Progenitor cell of endocrine pancreas (in vitro differentiated cells): Measurements from ENCODE around the gene CASKIN1. TPM values are rescaled to one million over a fixed set of nuclear protein-coding genes. Genes with fewer than 3 reads are reported as not detected.

ENCODE experiments used
- DNase-seq: peaks from one replicate; pipeline ENCODE4 v3.0.0; 2021; ENCODE audit warnings: low spot score; ENCODE audit not compliant: unreplicated experiment
- H3K27ac Mint-ChIP-seq: 2 replicates; pipeline ENCODE4 v1.8.0; 2021; ENCODE audit warnings: mild to moderate bottlenecking, moderate library complexity, mixed read lengths
- H3K27me3 Mint-ChIP-seq: 2 replicates; pipeline ENCODE4 v1.8.0; 2021; ENCODE audit warnings: mixed read lengths
- H3K36me3 Mint-ChIP-seq: 2 replicates; pipeline ENCODE4 v1.8.0; 2022; ENCODE audit warnings: mixed read lengths; ENCODE audit not compliant: insufficient read depth
- H3K4me1 Mint-ChIP-seq: 2 replicates; pipeline ENCODE4 v1.8.0; 2021; ENCODE audit warnings: low read depth, mixed read lengths
- H3K4me3 Mint-ChIP-seq: 2 replicates; pipeline ENCODE4 v1.8.0; 2021; ENCODE audit warnings: low read depth, mild to moderate bottlenecking, moderate library complexity, mixed read lengths
- H3K9me3 Mint-ChIP-seq: 2 replicates; pipeline ENCODE4 v1.8.0; 2021; ENCODE audit warnings: low read depth, mixed read lengths
- total RNA-seq: library from RNA; stranded (reverse); gene quantifications from 2 replicates; pipeline ENCODE4 v1.2.1, GENCODE V29; 2021
- TF ChIP-seq, protein P1 (sequence below): fragments of 200-600 bp; sonication (generic); IDR thresholded peaks from one replicate; pipeline ENCODE4 v1.5.0; 2021; ENCODE audit warnings: antibody characterized with exemption, mild to moderate bottlenecking; ENCODE audit not compliant: unreplicated experiment

The CASKIN1 gene
- total RNA-seq, 1 donor from 2014 or later: 13.1 TPM

DNA sequence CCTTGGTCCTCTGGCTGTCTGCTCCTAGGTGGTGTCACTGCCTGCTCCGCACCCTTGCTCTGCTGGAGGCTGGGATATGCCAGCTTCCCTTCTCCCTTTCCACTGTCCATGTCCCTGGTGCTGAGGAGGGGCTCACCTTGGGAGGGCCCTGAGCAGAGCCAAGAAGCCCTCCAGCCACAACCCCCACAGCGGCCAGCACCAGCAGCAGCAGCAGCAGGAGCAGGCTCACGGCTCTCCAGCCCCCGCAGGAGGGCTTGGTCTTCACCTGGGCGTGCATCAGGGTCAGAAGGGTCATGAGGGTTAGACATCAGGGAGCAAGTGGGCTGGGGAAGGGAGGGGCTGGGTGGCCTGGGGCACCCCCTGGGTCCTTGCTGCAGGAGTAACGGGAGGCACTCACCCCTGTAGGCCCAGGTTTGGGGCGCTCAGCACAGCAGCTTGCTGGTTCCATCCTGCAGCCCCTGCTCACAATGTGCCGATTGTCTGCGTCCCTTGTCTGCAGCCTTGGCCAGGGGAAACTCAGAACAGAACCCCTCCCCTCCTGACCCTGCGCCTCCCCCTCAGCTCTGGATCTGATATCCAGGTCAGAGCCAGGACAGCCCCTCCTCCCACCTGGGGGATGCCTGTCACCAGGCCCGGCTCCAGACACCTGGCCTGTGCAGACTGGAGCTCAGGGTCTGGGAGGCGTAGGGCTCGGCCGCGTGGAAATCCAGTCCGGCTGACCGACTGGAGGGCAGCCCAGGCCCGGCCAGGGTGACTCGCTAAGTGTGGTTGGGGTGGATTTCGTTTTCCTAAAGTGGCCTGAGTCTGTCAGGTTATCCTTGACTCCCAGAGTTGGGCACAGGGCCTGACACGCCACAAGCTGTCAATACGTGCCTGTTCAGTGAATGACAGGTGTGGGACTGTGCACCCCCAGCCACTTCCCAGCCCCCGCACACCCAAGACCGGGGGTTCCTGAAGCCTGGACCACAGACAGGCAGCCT, 14.3 kb upstream of the CASKIN1 start, which contains the start of gene BRICD5:
Gene BRICD5, minus strand, starts transcription at position 478 of the 980 bp plus-strand sequence. Its CDS starts 30 bp downstream, at position 448.
- Mint-ChIP-seq H3K9me3 (no peaks in the 10 kb centered on the region), H3K27me3 (no peaks in the 10 kb centered on the region), H3K4me1 (peaks cover 17% of the 10 kb centered on the region), H3K36me3 (peaks cover 4% of the 10 kb centered on the region), H3K27ac (no peak within 1 kb of the TSS), H3K4me3 (no peak within 1 kb of the TSS)
- TF ChIP-seq, protein P1, sequence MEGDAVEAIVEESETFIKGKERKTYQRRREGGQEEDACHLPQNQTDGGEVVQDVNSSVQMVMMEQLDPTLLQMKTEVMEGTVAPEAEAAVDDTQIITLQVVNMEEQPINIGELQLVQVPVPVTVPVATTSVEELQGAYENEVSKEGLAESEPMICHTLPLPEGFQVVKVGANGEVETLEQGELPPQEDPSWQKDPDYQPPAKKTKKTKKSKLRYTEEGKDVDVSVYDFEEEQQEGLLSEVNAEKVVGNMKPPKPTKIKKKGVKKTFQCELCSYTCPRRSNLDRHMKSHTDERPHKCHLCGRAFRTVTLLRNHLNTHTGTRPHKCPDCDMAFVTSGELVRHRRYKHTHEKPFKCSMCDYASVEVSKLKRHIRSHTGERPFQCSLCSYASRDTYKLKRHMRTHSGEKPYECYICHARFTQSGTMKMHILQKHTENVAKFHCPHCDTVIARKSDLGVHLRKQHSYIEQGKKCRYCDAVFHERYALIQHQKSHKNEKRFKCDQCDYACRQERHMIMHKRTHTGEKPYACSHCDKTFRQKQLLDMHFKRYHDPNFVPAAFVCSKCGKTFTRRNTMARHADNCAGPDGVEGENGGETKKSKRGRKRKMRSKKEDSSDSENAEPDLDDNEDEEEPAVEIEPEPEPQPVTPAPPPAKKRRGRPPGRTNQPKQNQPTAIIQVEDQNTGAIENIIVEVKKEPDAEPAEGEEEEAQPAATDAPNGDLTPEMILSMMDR: no peak
- no peak for DNase-seq

DNA sequence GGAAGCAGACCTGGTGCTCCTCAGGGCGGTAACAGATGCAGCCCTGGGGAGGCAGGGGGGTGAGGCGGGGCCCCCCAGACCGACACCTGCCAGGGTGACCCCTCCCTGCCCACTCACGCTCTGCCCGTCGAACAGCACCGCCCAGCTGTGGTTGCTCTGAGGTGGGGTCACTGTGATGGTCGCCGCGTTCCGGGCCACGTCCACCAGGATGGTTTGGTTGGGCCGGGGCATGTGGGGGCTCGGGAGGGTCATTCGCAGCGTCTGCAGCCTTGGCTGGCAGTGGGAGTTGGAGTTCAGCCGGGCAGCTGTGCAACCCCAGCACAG, 13.6 kb upstream of the CASKIN1 start:
- H3K4me3 Mint-ChIP-seq: no peak overlapping the region
- no peak overlapping the region for H3K27ac Mint-ChIP-seq
- no peaks in the 10 kb centered on the region for H3K9me3 Mint-ChIP-seq
- no peaks in the 10 kb centered on the region for H3K27me3 Mint-ChIP-seq
- peaks cover 4% of the 10 kb centered on the region for H3K36me3 Mint-ChIP-seq
- no peak for DNase-seq
- TF ChIP-seq, protein P1: no peak
- peaks cover 17% of the 10 kb centered on the region for H3K4me1 Mint-ChIP-seq

DNA sequence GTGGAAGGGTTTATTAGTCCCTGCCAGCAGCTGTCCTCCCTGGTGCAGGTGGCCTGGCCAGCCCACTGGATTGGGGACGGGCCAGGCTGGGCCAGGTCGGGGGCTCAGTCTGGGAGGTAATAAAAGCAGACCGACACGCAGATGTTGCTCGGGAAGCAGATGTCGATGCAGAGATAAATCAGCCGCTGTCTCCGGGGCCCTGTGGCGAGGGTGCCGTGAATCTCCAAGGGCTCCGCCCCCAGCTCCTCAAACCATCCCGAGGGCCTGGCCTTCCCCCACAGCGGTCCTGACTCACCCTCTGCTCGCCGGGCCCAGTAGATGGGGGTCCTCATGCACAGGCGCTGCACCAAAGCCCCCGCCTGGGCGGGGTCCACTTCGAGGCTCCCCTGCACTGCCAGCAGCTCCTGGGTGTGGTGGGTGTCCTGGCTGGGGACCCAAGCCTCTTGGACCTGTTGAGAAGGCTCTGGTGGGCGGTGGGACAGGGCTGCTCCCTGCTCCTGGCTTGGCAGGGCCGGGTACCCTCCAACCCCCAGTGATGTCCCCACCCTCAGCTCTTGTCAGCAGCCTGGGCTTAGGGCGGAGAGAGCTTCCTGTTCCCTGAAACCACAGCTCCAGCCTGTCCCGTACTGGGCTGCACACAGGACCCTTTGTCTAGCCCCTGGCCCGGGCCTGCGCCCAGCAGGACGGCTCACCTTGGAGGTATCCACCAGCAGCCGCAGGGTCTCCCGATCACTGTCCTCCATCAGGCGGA, 13.0 kb upstream of the CASKIN1 start:
- Mint-ChIP-seq H3K4me3 (no peak overlapping the region), H3K36me3 (peaks cover 4% of the 10 kb centered on the region), H3K9me3 (no peaks in the 10 kb centered on the region), H3K27me3 (no peaks in the 10 kb centered on the region), H3K27ac (no peak overlapping the region), H3K4me1 (peaks cover 20% of the 10 kb centered on the region)
- DNase-seq: no peak
- TF ChIP-seq, protein P1: no peak

DNA sequence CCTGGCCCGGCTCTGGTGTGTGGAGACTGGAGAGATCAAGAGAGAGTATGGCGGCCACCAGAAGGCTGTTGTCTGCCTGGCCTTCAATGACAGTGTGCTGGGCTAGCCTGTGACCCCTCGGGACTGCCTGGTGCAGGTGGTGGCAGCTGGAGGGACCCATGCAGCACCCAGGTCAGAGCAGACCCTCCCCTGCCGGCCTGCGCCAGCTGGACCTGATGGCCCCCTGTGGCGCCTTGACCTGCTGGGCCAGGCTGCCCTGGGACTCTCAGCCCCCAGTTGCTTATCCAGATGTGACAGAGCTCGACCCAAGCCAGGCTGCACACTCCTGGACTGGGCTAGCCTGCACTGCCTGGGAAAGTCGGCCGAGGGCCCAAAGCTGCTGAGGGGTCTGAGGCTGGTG, 12.4 kb upstream of the CASKIN1 start:
- no peak overlapping the region for H3K4me3 Mint-ChIP-seq
- no peaks in the 10 kb centered on the region for H3K27me3 Mint-ChIP-seq
- H3K4me1 Mint-ChIP-seq: peaks cover 21% of the 10 kb centered on the region
- no peak overlapping the region for H3K27ac Mint-ChIP-seq
- TF ChIP-seq, protein P1: no peak
- H3K9me3 Mint-ChIP-seq: no peaks in the 10 kb centered on the region
- H3K36me3 Mint-ChIP-seq: peaks cover 4% of the 10 kb centered on the region
- DNase-seq: no peak

DNA sequence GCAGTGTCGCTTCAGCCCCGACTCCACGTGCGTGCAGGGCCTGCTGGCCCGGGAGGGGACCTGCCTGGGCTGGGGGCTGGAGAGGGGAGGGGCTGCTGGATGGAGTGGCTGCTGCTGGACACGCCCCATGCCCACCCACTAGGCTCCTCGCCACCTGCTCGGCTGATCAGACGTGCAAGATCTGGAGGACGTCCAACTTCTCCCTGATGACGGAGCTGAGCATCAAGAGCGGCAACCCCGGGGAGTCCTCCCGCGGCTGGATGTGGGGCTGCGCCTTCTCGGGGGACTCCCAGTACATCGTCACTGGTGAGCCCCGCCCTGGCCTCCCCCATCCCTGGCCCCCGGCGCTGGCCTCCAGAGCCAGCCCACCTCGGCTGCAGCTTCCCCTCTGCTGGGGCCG, 11.9 kb upstream of the CASKIN1 start:
- H3K27ac Mint-ChIP-seq: no peak overlapping the region
- no peaks in the 10 kb centered on the region for H3K9me3 Mint-ChIP-seq

More for the DNA sequence above, 11.9 kb upstream of the CASKIN1 start:
- DNase-seq: no peak
- Mint-ChIP-seq H3K27me3 (no peaks in the 10 kb centered on the region), H3K4me3 (no peak overlapping the region), H3K4me1 (peaks cover 17% of the 10 kb centered on the region), H3K36me3 (peaks cover 4% of the 10 kb centered on the region)
- TF ChIP-seq, protein P1: no peak
